ENCODE results near the gene GLI2. TPM values are rescaled to one million over a fixed set of nuclear protein-coding genes. Genes with fewer than 3 reads are reported as not detected.

GLI2 gene
- total RNA-seq, 2 donors from 2014 or later: not detected

DNA sequence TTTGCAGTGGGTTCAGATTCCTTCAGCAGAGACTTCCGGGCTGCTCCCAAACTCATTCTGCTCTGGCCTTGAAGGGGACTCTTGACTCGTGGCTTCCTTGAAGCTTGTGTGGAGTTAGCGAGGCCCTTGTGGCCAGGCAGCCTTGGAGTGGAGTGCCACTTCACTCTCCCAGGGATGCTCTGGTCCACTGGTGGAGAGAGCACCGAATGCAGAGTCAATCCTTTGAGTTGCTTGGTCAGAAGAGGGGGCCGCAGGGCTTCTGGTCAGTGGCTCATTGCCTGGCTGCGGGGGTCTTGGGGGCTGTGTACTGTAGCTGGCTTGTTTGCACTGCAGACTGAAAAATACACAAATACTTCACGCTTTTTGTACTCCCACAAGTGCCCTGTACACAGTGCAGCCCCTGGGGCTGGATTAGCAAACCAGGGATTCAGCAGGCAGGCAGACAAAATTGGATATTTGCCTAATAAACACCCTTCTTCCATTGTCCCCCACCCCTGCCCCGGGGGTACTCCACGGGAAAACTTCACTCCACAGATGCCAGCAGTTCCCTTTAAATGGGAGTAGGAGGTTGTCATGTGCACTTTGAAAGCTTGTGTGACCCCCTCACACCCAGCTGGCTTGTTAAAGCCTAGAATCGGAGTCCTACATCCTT is 3.2 kb downstream of the GLI2 start:
- no peaks in the 10 kb centered on the region for H3K9me3 Mint-ChIP-seq
- peaks cover 53% of the 10 kb centered on the region for H3K27me3 Mint-ChIP-seq
- no peaks in the 10 kb centered on the region for H3K36me3 Mint-ChIP-seq (ENCODE audit: low read depth)
- no peak overlapping the region for H3K27ac Mint-ChIP-seq
- no peaks in the 10 kb centered on the region for H3K4me1 Mint-ChIP-seq
- no peak overlapping the region for H3K4me3 Mint-ChIP-seq
- no peak for ATAC-seq (replicated peaks)

DNA sequence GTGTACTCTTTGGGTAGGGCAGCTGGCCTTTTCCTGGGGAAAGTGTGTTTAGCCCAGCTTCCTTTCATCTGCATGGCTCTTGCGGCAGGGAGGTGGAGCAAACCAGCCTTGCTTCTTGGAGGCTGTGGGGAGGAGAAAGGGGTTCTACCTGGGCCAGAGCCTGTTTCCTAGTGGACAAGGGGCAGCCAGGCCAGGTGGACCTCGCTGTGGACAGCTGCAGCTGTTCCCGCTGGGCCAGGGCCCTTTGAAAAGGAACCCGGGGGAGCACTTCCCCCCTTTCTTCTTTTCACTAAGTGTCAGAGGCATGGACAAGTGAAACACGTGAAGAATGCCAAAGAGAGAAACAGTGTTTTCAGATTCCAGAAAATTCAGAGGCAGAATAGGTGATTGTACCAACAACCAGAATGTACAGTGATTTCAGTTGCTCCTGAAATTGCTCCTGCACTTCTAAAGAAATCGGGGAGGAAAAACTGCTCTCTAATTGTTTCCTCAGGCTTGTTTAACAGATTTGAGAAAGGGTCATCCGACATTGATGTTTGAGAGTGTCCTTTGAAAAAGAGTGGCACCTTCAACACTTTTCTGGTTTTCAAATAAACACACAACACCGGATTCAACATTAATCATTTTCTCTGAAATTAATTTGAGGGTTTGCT is 3.9 kb downstream of the GLI2 start:
- no peak overlapping the region for H3K4me3 Mint-ChIP-seq
- no peaks in the 10 kb centered on the region for H3K9me3 Mint-ChIP-seq
- H3K27me3 Mint-ChIP-seq: peaks cover 57% of the 10 kb centered on the region
- ATAC-seq (replicated peaks): no peak
- H3K27ac Mint-ChIP-seq: no peak overlapping the region
- H3K36me3 Mint-ChIP-seq (ENCODE audit: low read depth): no peaks in the 10 kb centered on the region
- no peaks in the 10 kb centered on the region for H3K4me1 Mint-ChIP-seq

GRCh38 chr2:120740375-120740764 is 4.7 kb downstream of the GLI2 start:
- no peak for ATAC-seq (replicated peaks)
- H3K4me3 Mint-ChIP-seq: no peak overlapping the region
- no peaks in the 10 kb centered on the region for H3K36me3 Mint-ChIP-seq (ENCODE audit: low read depth)
- no peaks in the 10 kb centered on the region for H3K4me1 Mint-ChIP-seq
- peaks cover 61% of the 10 kb centered on the region for H3K27me3 Mint-ChIP-seq
- H3K27ac Mint-ChIP-seq: no peak overlapping the region
- H3K9me3 Mint-ChIP-seq: no peaks in the 10 kb centered on the region

GRCh38 chr2:120740765-120741524 is 5.3 kb downstream of the GLI2 start:
- Mint-ChIP-seq H3K27me3 (peaks cover 61% of the 10 kb centered on the region), H3K9me3 (no peaks in the 10 kb centered on the region), H3K4me3 (no peak overlapping the region), H3K27ac (no peak overlapping the region), H3K4me1 (no peaks in the 10 kb centered on the region), H3K36me3 (ENCODE audit: low read depth) (no peaks in the 10 kb centered on the region)
- ATAC-seq (replicated peaks): no peak

GRCh38 chr2:120741571-120742561 is 6.2 kb downstream of the GLI2 start:
- H3K4me3 Mint-ChIP-seq: no peak overlapping the region
- no peak for ATAC-seq (replicated peaks)
- peaks cover 61% of the 10 kb centered on the region for H3K27me3 Mint-ChIP-seq
- no peaks in the 10 kb centered on the region for H3K36me3 Mint-ChIP-seq (ENCODE audit: low read depth)
- no peak overlapping the region for H3K27ac Mint-ChIP-seq
- no peaks in the 10 kb centered on the region for H3K4me1 Mint-ChIP-seq
- H3K9me3 Mint-ChIP-seq: no peaks in the 10 kb centered on the region

DNA sequence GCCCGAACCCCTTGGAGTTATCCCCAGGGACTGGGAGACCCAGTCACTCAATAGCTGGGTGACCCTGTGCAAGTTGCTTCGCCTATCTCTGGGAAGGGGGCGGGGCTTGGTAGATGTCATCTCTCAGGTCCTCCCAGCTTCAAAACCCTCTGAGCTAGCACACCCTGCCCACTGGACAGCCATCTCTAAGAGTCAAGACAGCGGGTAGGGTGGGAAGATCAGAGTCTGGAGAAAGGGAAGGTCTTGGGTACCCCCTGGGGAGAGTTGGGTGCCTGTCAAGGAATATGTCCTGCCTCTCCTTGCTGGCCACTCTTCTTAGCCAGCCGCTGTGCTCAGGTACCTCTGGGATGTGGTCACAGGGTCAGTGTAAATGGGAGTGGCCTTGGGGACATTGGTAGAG is 8.0 kb downstream of the GLI2 start:
- Mint-ChIP-seq H3K36me3 (ENCODE audit: low read depth) (no peaks in the 10 kb centered on the region), H3K27me3 (peaks cover 44% of the 10 kb centered on the region), H3K4me3 (no peak overlapping the region), H3K9me3 (no peaks in the 10 kb centered on the region), H3K4me1 (no peaks in the 10 kb centered on the region), H3K27ac (no peak overlapping the region)
- ATAC-seq (replicated peaks): no peak

DNA sequence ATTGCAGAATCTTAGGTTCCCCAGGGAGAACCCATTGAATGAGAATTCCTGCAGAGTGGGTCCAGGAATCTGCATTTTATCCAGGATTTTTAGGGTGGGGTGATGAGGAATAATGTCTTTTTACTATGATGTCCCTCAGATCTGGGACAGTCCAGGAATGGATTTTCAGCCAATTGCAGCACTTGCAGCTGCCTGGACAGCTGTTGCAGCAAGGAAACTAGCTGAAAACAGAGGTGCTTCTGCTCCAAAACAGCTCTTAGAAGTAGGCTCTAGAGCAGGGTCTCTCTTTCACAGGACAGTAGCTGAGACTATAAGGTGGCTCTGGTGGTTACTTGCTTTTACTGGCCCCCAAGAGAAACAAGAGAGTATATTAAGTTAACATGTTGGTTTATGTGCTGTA is 9.1 kb downstream of the GLI2 start:
- no peaks in the 10 kb centered on the region for H3K4me1 Mint-ChIP-seq
- H3K9me3 Mint-ChIP-seq: no peaks in the 10 kb centered on the region
- H3K27me3 Mint-ChIP-seq: peaks cover 36% of the 10 kb centered on the region
- H3K4me3 Mint-ChIP-seq: no peak overlapping the region
- no peak overlapping the region for H3K27ac Mint-ChIP-seq
- ATAC-seq (replicated peaks): no peak
- no peaks in the 10 kb centered on the region for H3K36me3 Mint-ChIP-seq (ENCODE audit: low read depth)

- H3K9me3 Mint-ChIP-seq: no peaks in the 10 kb centered on the region
- no peak overlapping the region for H3K4me3 Mint-ChIP-seq
- H3K4me1 Mint-ChIP-seq: no peaks in the 10 kb centered on the region
- H3K27me3 Mint-ChIP-seq: peaks cover 30% of the 10 kb centered on the region
- no peaks in the 10 kb centered on the region for H3K36me3 Mint-ChIP-seq (ENCODE audit: low read depth)
- no peak overlapping the region for H3K27ac Mint-ChIP-seq
- ATAC-seq (replicated peaks): no peak
Observed at GRCh38 chr2:120745420-120746111, 9.9 kb downstream of the GLI2 start.

- no peaks in the 10 kb centered on the region for H3K36me3 Mint-ChIP-seq (ENCODE audit: low read depth)
- H3K9me3 Mint-ChIP-seq: no peaks in the 10 kb centered on the region
- H3K27ac Mint-ChIP-seq: no peak overlapping the region
- no peak overlapping the region for H3K4me3 Mint-ChIP-seq
- ATAC-seq (replicated peaks): no peak
- no peaks in the 10 kb centered on the region for H3K4me1 Mint-ChIP-seq
- H3K27me3 Mint-ChIP-seq: peaks cover 28% of the 10 kb centered on the region
Observed at GRCh38 chr2:120746144-120746543, 10.5 kb downstream of the GLI2 start.

DNA sequence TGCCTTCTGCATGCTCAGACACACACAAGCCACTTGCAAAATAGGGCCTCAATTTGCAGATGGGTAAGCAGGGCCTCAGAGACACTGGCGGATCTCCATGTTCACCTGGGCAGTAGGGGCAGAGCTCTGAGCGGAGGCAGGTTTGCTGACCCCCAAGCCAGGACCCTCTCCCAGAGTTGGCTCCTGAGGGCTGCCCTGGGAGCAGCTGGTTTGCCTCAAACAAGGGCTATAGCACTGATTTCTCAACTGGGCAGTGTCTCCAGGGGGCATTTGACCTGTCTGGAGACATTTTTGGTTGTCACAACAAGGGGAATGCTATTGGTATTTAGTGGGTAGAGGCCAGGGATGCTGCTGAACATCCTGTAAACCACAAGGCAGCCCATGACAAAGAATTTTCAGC is 11.6 kb downstream of the GLI2 start:
- Mint-ChIP-seq H3K4me1 (no peaks in the 10 kb centered on the region), H3K27me3 (peaks cover 21% of the 10 kb centered on the region), H3K4me3 (no peak overlapping the region), H3K36me3 (ENCODE audit: low read depth) (no peaks in the 10 kb centered on the region), H3K9me3 (no peaks in the 10 kb centered on the region), H3K27ac (no peak overlapping the region)
- ATAC-seq (replicated peaks): no peak

GRCh38 chr2:120747706-120748105 is 12.0 kb downstream of the GLI2 start:
- ATAC-seq (replicated peaks): no peak
- Mint-ChIP-seq H3K4me3 (no peak overlapping the region), H3K27ac (no peak overlapping the region), H3K9me3 (no peaks in the 10 kb centered on the region), H3K36me3 (ENCODE audit: low read depth) (no peaks in the 10 kb centered on the region), H3K27me3 (peaks cover 20% of the 10 kb centered on the region), H3K4me1 (no peaks in the 10 kb centered on the region)

- H3K27me3 Mint-ChIP-seq: peaks cover 20% of the 10 kb centered on the region
- no peaks in the 10 kb centered on the region for H3K9me3 Mint-ChIP-seq
- no peaks in the 10 kb centered on the region for H3K36me3 Mint-ChIP-seq (ENCODE audit: low read depth)
- no peaks in the 10 kb centered on the region for H3K4me1 Mint-ChIP-seq
- no peak overlapping the region for H3K4me3 Mint-ChIP-seq
- ATAC-seq (replicated peaks): no peak
- no peak overlapping the region for H3K27ac Mint-ChIP-seq
Observed at GRCh38 chr2:120748310-120748709, 12.6 kb downstream of the GLI2 start.

GRCh38 chr2:120748741-120749140 is 13.1 kb downstream of the GLI2 start:
- Mint-ChIP-seq H3K4me3 (no peak overlapping the region), H3K4me1 (no peaks in the 10 kb centered on the region), H3K9me3 (no peaks in the 10 kb centered on the region), H3K27me3 (peaks cover 18% of the 10 kb centered on the region), H3K27ac (no peak overlapping the region), H3K36me3 (ENCODE audit: low read depth) (no peaks in the 10 kb centered on the region)
- ATAC-seq (replicated peaks): no peak
